Common myeloid progenitor, CD34-positive (primary cell): Measurements from ENCODE around the gene FOXL1.

ENCODE experiments used
- CTCF ChIA-PET: fragments of 350-600 bp; sonication (Branson Sonifier 250); formaldehyde crosslinking; loops from one replicate; lab custom pipeline; 2021; ENCODE audit warnings: antibody characterized with exemption; lab: Charles Lee
- POLR2A ChIA-PET: fragments of 350-600 bp; sonication (Branson Sonifier 250); formaldehyde crosslinking; loops from one replicate; lab custom pipeline; 2021; ENCODE audit warnings: antibody characterized with exemption; lab: Charles Lee
- DNase-seq, 3 donors: peaks; one replicate each; pipeline versions ENCODE4 v3.0.0 to v3.0.0-alpha.2; 2013
- H3K27ac ChIP-seq, 2 experiments: 1 replicate in 1 of 2; 2 replicates in 1 of 2; pipeline ENCODE4 v1.7.0; 2013; ENCODE audit warnings: inconsistent platforms in 2 of 2, low read length in 2 of 2, mild to moderate bottlenecking in 2 of 2, low read depth in 1 of 2, moderate library complexity in 1 of 2; ENCODE audit not compliant: severe bottlenecking in 2 of 2, insufficient read depth in 1 of 2, poor library complexity in 1 of 2
- H3K27me3 ChIP-seq, 5 experiments: replicated peaks in 2 of 5; 1 replicate in 3 of 5; 2 replicates in 2 of 5; pipeline versions ENCODE4 v1.6.1 to v1.7.0; 2013; ENCODE audit warnings: low read length in 4 of 5, mild to moderate bottlenecking in 2 of 5, moderate library complexity in 2 of 5, inconsistent platforms in 1 of 5; ENCODE audit not compliant: insufficient read depth in 5 of 5, control insufficient read depth in 4 of 5
- H3K36me3 ChIP-seq, 4 experiments: 1 replicate in 2 of 4; 2 replicates in 2 of 4; pipeline versions ENCODE4 v1.6.1 to v1.7.0; 2013; ENCODE audit warnings: low read length in 3 of 4, control low read depth in 1 of 4, mild to moderate bottlenecking in 1 of 4; ENCODE audit not compliant: control insufficient read depth in 4 of 4, insufficient read depth in 4 of 4
- H3K4me1 ChIP-seq, 4 experiments: 1 replicate in 3 of 4; 2 replicates in 1 of 4; pipeline versions ENCODE4 v1.6.1 to v1.7.1; 2013; ENCODE audit warnings: low read length in 3 of 4, mild to moderate bottlenecking in 3 of 4, control low read depth in 1 of 4, inconsistent platforms in 1 of 4, moderate library complexity in 1 of 4; ENCODE audit not compliant: control insufficient read depth in 4 of 4, insufficient read depth in 4 of 4; ENCODE audit errors: control extremely low read depth in 1 of 4
- H3K4me3 ChIP-seq, 7 experiments: 1 replicate in 4 of 7; 2 replicates in 3 of 7; pipeline versions ENCODE4 v1.5.1 to v1.7.0; 2013; ENCODE audit warnings: mild to moderate bottlenecking in 7 of 7, low read length in 6 of 7, moderate library complexity in 6 of 7, inconsistent platforms in 2 of 7, low read depth in 2 of 7, control low read depth in 1 of 7; ENCODE audit not compliant: insufficient read depth in 4 of 7, control insufficient read depth in 1 of 7; ENCODE audit errors: extremely low read depth in 1 of 7
- H3K9me3 ChIP-seq, 5 experiments: 1 replicate in 4 of 5; 2 replicates in 1 of 5; pipeline versions ENCODE4 v1.6.1 to v1.7.1; 2013; ENCODE audit warnings: low read length in 4 of 5, mild to moderate bottlenecking in 2 of 5, inconsistent platforms in 1 of 5, low read depth in 1 of 5, moderate library complexity in 1 of 5; ENCODE audit not compliant: control insufficient read depth in 4 of 5, insufficient read depth in 2 of 5; ENCODE audit errors: control extremely low read depth in 1 of 5
- WGBS: methylation state at CpG from one replicate; pipeline ENCODE4 v1.1.5; 2013; ENCODE audit not compliant: insufficient coverage; 5-methylcytosine and 5-hydroxymethylcytosine counted together

FOXL1 gene

GRCh38 chr16:86562356-86562755 lies 16.0 kb upstream of the FOXL1 start:
- CTCF ChIA-PET: interaction anchor here (1.1 to 2.2 kb wide), 8 partner anchors 105 to 1074 kb away, joined by 3 to 12 read pairs (median 4); no protein-coding TSS in a partner anchor
- H3K4me1 ChIP-seq: peaks cover 0 to 23% (median 11%) of the 10 kb centered on the region in 4 experiments
- H3K9me3 ChIP-seq: no peaks in the 10 kb centered on the region
- 97% methylated on average over 3 of the region's 6 CpGs for WGBS
- no peak overlapping the region for H3K4me3 ChIP-seq
- H3K27me3 ChIP-seq: peaks cover 12 to 67% (median 31%) of the 10 kb centered on the region in 5 experiments
- no peaks in the 10 kb centered on the region for H3K36me3 ChIP-seq
- DNase-seq: no peak
- no peak overlapping the region for H3K27ac ChIP-seq
- POLR2A ChIA-PET: no interaction called here

GRCh38 chr16:86563469-86564345 lies 14.6 kb upstream of the FOXL1 start:
- H3K9me3 ChIP-seq: no peaks in the 10 kb centered on the region
- POLR2A ChIA-PET: no interaction called here

GRCh38 chr16:86565181-86565631 lies 13.1 kb upstream of the FOXL1 start:
- no peaks in the 10 kb centered on the region for H3K36me3 ChIP-seq
- POLR2A ChIA-PET: no interaction called here
- H3K27me3 ChIP-seq: peaks cover 20 to 88% (median 44%) of the 10 kb centered on the region in 5 experiments
- DNase-seq: no peak
- CTCF ChIA-PET: interaction anchor here (0.9 to 2.4 kb wide), 15 partner anchors 8 to 731 kb away, joined by 3 to 20 read pairs (median 4); partner anchors contain the start of gene FOXL1
- H3K9me3 ChIP-seq: no peaks in the 10 kb centered on the region
- no peak overlapping the region for H3K4me3 ChIP-seq
- peaks cover 0 to 27% (median 11%) of the 10 kb centered on the region in 4 experiments for H3K4me1 ChIP-seq
- H3K27ac ChIP-seq: no peak overlapping the region
- 59% methylated on average over 9 of the region's 16 CpGs for WGBS

More at GRCh38 chr16:86563469-86564345, 14.6 kb upstream of the FOXL1 start:
- Histone ChIP-seq H3K36me3 (no peaks in the 10 kb centered on the region), H3K4me3 (peak overlapping the region in 1 of 7 experiments; percentile 8), H3K27ac (no peak overlapping the region), H3K4me1 (peaks cover 0 to 27% (median 11%) of the 10 kb centered on the region in 4 experiments), H3K27me3 (peaks cover 12 to 73% (median 33%) of the 10 kb centered on the region in 5 experiments)
- under 1% methylated on average over 39 of the region's 41 CpGs for WGBS
- DNase-seq: peak; percentile 85 to 91 (median 86)
- CTCF ChIA-PET: interaction anchor here (0.6 to 2.4 kb wide), 24 partner anchors 9 to 1073 kb away, joined by 3 to 20 read pairs (median 4); partner anchors contain the start of gene FOXL1

- no peaks in the 10 kb centered on the region for H3K9me3 ChIP-seq
- peaks cover 0 to 27% (median 11%) of the 10 kb centered on the region in 4 experiments for H3K4me1 ChIP-seq
- WGBS: 5% methylated on average over 40 of the region's 53 CpGs
- CTCF ChIA-PET: interaction anchor here (1.8 kb wide), 1 partner anchor 713 kb away, joined by 7 read pairs; no protein-coding TSS in a partner anchor
- H3K27me3 ChIP-seq: peaks cover 25 to 93% (median 45%) of the 10 kb centered on the region in 5 experiments
- H3K27ac ChIP-seq: no peak overlapping the region
- H3K36me3 ChIP-seq: no peaks in the 10 kb centered on the region
- POLR2A ChIA-PET: no interaction called here
- no peak for DNase-seq
- no peak overlapping the region for H3K4me3 ChIP-seq
Observed at GRCh38 chr16:86565644-86566511, 12.5 kb upstream of the FOXL1 start.

- DNase-seq: peak; percentile 76 to 85 (median 85)
- CTCF ChIA-PET: no interaction called here
- no peaks in the 10 kb centered on the region for H3K36me3 ChIP-seq
- no peak within 1 kb of the TSS for H3K27ac ChIP-seq
- peaks cover 27 to 94% (median 42%) of the 10 kb centered on the region in 5 experiments for H3K27me3 ChIP-seq
- no peaks in the 10 kb centered on the region for H3K9me3 ChIP-seq
- WGBS: 1% methylated on average over 28 of the region's 30 CpGs
- peak within 1 kb of the TSS in 4 of 7 experiments; percentile 36 to 64 (median 43) for H3K4me3 ChIP-seq
- peaks cover 0 to 27% (median 11%) of the 10 kb centered on the region in 4 experiments for H3K4me1 ChIP-seq
- POLR2A ChIA-PET: no interaction called here
Observed at GRCh38 chr16:86566601-86566965, 11.8 kb upstream of the FOXL1 start, which contains the start of gene FOXC2. FOXC2 (plus strand) TSS chr16:86566829; CDS start chr16:86567336, 507 bp downstream.

- no peaks in the 10 kb centered on the region for H3K36me3 ChIP-seq
- peaks cover 0 to 27% (median 11%) of the 10 kb centered on the region in 4 experiments for H3K4me1 ChIP-seq
- H3K27ac ChIP-seq: no peak overlapping the region
- peak overlapping the region in 4 of 7 experiments; percentile 36 to 64 (median 43) for H3K4me3 ChIP-seq
- H3K9me3 ChIP-seq: no peaks in the 10 kb centered on the region
- CTCF ChIA-PET: no interaction called here
- peaks cover 27 to 99% (median 42%) of the 10 kb centered on the region in 5 experiments for H3K27me3 ChIP-seq
- 2% methylated on average over 66 of the region's 88 CpGs for WGBS
- POLR2A ChIA-PET: no interaction called here
- DNase-seq: peak in 1 of 3 donors; percentile 40
Observed at GRCh38 chr16:86566966-86567700, 11.2 kb upstream of the FOXL1 start.
